Activated B cell treated with CpG ODN at 0.5 μM for 24 hours (primary cell): ENCODE data around the gene SLC2A11. TPM values are rescaled to one million over a fixed set of nuclear protein-coding genes. Genes with fewer than 3 reads are reported as not detected.
A peak's percentile ranks its signal among the peaks of the same experiment; 100 is the strongest.

Experiments used
- ATAC-seq: fragments of 200-7000 bp; cut with Tn5 transposase; one replicate; pipeline ENCODE4 v1.10.0; 2021; ENCODE audit warnings: low read depth, mild to moderate bottlenecking, moderate library complexity
- CTCF ChIA-PET: fragments of 350-600 bp; sonication (Branson Sonifier 250); formaldehyde crosslinking; loops from one replicate; lab custom pipeline; 2021; ENCODE audit warnings: antibody characterized with exemption; lab: Charles Lee
- POLR2A ChIA-PET: fragments of 350-600 bp; sonication (Branson Sonifier 250); formaldehyde crosslinking; loops from one replicate; lab custom pipeline; 2021; ENCODE audit warnings: antibody characterized with exemption; lab: Charles Lee
- DNase-seq: peaks from one replicate; pipeline ENCODE4 v3.0.0; 2022
- H3K27ac Mint-ChIP-seq: one replicate; pipeline ENCODE4 v1.8.0; 2020; ENCODE audit warnings: mixed read lengths
- H3K27me3 Mint-ChIP-seq: one replicate; pipeline ENCODE4 v1.8.0; 2021; ENCODE audit warnings: mixed read lengths
- H3K36me3 Mint-ChIP-seq: one replicate; pipeline ENCODE4 v1.8.0; 2021; ENCODE audit warnings: low read depth, mixed read lengths
- H3K4me1 Mint-ChIP-seq: one replicate; pipeline ENCODE4 v1.8.0; 2021; ENCODE audit warnings: mixed read lengths
- H3K4me3 Mint-ChIP-seq: one replicate; pipeline ENCODE4 v1.8.0; 2020; ENCODE audit warnings: mild to moderate bottlenecking, mixed read lengths
- H3K9me3 Mint-ChIP-seq: one replicate; pipeline ENCODE4 v1.8.0; 2020; ENCODE audit warnings: mixed read lengths
- intact Hi-C: fragments of 100-400 bp; cut with micrococcal nuclease; formaldehyde crosslinking; loops from one replicate; pipeline ENCODE4 v1.15.1; 2024
- total RNA-seq: library from RNA; stranded (reverse); gene quantifications from 2 replicates; pipeline ENCODE4 v1.2.3, GENCODE V29; 2022
- TF ChIP-seq, protein P1 (sequence below): fragments of 200-600 bp; IDR thresholded peaks from one replicate; pipeline ENCODE4 v1.8.0; 2022; ENCODE audit warnings: antibody characterized with exemption, mild to moderate bottlenecking

Gene SLC2A11
- total RNA-seq, 1 donor from 2014 or later = 30.2 TPM

DNA sequence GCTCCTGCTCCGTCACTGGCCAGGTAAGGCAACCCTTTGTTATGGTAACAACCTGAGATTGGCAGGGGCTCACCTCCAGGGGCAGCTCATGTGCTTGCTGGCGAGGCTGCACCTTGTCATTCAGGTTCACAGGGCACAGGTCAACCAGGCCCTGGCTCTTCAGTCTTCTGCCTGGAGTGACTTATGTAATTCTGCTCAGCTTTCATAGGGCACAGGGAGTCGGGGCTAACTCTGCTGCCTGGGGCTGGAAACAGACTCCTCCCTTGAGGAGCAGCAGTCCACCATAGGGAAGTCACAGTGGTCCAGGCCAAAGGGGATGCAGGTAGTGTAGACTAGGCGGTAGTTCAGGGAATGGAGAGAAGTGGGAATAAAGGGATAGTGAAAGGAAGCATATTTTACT is 35.0 kb downstream of the SLC2A11 start:
- ATAC-seq = no peak
- Mint-ChIP-seq H3K4me3 (peak overlapping the region; percentile 11), H3K36me3 (peaks cover 33% of the 10 kb centered on the region), H3K27me3 (no peaks in the 10 kb centered on the region), H3K4me1 (peaks cover 25% of the 10 kb centered on the region), H3K27ac (peak overlapping the region; percentile 44), H3K9me3 (no peaks in the 10 kb centered on the region)
- POLR2A ChIA-PET = interaction anchor here (1.3 to 2.7 kb wide), 3 partner anchors 9 to 118 kb away, joined by 3 to 84 read pairs (median 14); partner anchors contain the start of genes CABIN1 and SLC2A11
- DNase-seq = no peak
- intact Hi-C loops = loop anchor here (5.0 kb wide), 2 partner anchors 35 to 120 kb away; partner anchors contain the start of genes CABIN1 and SLC2A11
- TF ChIP-seq, protein P1, sequence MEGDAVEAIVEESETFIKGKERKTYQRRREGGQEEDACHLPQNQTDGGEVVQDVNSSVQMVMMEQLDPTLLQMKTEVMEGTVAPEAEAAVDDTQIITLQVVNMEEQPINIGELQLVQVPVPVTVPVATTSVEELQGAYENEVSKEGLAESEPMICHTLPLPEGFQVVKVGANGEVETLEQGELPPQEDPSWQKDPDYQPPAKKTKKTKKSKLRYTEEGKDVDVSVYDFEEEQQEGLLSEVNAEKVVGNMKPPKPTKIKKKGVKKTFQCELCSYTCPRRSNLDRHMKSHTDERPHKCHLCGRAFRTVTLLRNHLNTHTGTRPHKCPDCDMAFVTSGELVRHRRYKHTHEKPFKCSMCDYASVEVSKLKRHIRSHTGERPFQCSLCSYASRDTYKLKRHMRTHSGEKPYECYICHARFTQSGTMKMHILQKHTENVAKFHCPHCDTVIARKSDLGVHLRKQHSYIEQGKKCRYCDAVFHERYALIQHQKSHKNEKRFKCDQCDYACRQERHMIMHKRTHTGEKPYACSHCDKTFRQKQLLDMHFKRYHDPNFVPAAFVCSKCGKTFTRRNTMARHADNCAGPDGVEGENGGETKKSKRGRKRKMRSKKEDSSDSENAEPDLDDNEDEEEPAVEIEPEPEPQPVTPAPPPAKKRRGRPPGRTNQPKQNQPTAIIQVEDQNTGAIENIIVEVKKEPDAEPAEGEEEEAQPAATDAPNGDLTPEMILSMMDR = no peak
- CTCF ChIA-PET = interaction anchor here (2.0 kb wide), 1 partner anchor 32 kb away, joined by 4 read pairs; no protein-coding TSS in a partner anchor

DNA sequence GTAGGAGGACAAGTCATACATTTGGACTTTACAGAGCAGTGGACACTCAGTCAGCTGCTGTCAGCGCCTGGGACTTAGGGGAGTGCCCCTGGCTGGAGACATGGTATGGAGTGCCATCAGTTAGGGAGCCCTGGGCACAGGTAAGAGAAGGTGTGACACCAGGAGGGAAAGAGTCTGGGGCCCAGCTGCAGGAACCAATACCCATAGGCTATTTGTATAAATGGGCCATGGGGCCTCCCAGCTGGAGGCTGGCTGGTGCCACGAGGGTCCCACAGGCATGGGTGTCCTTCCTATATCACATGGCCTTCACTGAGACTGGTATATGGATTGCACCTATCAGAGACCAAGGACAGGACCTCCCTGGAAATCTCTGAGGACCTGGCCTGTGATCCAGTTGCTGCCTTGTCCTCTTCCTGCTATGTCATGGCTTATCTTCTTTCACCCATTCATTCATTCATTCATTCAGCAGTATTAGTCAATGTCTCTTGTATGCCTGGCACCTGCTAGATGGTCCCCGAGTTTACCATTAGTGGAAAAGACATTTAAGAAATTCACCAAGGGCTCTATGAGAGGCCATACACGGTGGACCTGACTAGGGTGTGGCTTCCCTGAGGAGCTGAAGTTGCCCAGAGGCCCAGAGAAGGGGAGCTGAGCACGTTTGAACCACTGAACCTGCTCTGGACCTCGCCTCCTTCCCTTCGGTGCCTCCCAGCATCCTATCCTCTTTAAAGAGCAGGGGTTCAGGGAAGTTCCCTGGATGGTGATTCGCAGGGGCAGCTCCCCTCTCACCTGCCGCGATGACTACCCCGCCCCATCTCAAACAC is 35.7 kb downstream of the SLC2A11 start:
- DNase-seq (no peak), ATAC-seq (no peak)
- Mint-ChIP-seq H3K4me1 (peaks cover 25% of the 10 kb centered on the region), H3K36me3 (peaks cover 35% of the 10 kb centered on the region), H3K9me3 (no peaks in the 10 kb centered on the region), H3K4me3 (peak overlapping the region; percentile 96), H3K27ac (peak overlapping the region; percentile 96), H3K27me3 (no peaks in the 10 kb centered on the region)
- POLR2A ChIA-PET = interaction anchor here (0.7 to 2.7 kb wide), 25 partner anchors 8 to 541 kb away, joined by 3 to 84 read pairs (median 4); partner anchors contain the start of genes CABIN1, DERL3, SLC2A11 and ZNF70
- intact Hi-C loops = loop anchor here (5.0 kb wide), 2 partner anchors 36 to 119 kb away; partner anchors contain the start of genes CABIN1 and SLC2A11
- TF ChIP-seq, protein P1 = no peak
- CTCF ChIA-PET = interaction anchor here (0.8 to 2.0 kb wide), 7 partner anchors 20 to 541 kb away, joined by 3 to 8 read pairs (median 4); partner anchors contain the start of gene SLC2A11

DNA sequence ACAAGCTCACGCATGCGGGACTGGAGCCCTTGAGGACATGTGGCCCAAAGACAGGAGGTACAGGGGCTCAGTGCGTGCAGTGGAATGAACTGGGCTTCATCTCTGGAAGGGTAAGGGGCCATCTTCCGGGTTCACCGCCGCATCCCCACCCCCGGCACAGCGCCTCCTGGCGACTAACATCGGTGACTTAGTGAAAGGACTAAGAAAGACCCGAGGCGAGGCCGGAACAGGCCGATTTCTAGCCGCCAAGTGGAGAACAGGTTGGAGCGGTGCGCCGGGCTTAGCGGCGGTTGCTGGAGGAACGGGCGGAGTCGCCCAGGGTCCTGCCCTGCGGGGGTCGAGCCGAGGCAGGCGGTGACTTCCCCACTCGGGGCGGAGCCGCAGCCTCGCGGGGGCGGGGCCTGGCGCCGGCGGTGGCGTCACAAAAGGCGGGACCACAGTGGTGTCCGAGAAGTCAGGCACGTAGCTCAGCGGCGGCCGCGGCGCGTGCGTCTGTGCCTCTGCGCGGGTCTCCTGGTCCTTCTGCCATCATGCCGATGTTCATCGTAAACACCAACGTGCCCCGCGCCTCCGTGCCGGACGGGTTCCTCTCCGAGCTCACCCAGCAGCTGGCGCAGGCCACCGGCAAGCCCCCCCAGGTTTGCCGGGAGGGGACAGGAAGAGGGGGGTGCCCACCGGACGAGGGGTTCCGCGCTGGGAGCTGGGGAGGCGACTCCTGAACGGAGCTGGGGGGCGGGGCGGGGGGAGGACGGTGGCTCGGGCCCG is 36.5 kb downstream of the SLC2A11 start, which contains the start of gene MIF:
TSS of gene MIF (plus strand) at position 439 of the 765 bp plus-strand sequence. CDS start at position 531, 92 bp downstream.
- CTCF ChIA-PET = interaction anchor here (0.6 to 2.0 kb wide), 11 partner anchors 9 to 540 kb away, joined by 3 to 8 read pairs (median 3); partner anchors contain the start of gene SLC2A11
- H3K36me3 Mint-ChIP-seq = peaks cover 41% of the 10 kb centered on the region
- POLR2A ChIA-PET = interaction anchor here (0.6 to 2.7 kb wide), 31 partner anchors 9 to 749 kb away, joined by 3 to 84 read pairs (median 4); partner anchors contain the start of genes CABIN1, DERL3, SLC2A11 and VPREB3
- no peaks in the 10 kb centered on the region for H3K27me3 Mint-ChIP-seq
- ATAC-seq = peak; percentile 88
- intact Hi-C loops = loop anchor here (1.0 to 5.0 kb wide), 6 partner anchors 20 to 126 kb away; partner anchors contain the start of genes CABIN1, DERL3 and SLC2A11
- peak within 1 kb of the TSS; percentile 96 for H3K27ac Mint-ChIP-seq
- DNase-seq = peak; percentile 100
- no peaks in the 10 kb centered on the region for H3K9me3 Mint-ChIP-seq
- TF ChIP-seq, protein P1 = peak; percentile 44
- peaks cover 25% of the 10 kb centered on the region for H3K4me1 Mint-ChIP-seq
- peak within 1 kb of the TSS; percentile 96 for H3K4me3 Mint-ChIP-seq

DNA sequence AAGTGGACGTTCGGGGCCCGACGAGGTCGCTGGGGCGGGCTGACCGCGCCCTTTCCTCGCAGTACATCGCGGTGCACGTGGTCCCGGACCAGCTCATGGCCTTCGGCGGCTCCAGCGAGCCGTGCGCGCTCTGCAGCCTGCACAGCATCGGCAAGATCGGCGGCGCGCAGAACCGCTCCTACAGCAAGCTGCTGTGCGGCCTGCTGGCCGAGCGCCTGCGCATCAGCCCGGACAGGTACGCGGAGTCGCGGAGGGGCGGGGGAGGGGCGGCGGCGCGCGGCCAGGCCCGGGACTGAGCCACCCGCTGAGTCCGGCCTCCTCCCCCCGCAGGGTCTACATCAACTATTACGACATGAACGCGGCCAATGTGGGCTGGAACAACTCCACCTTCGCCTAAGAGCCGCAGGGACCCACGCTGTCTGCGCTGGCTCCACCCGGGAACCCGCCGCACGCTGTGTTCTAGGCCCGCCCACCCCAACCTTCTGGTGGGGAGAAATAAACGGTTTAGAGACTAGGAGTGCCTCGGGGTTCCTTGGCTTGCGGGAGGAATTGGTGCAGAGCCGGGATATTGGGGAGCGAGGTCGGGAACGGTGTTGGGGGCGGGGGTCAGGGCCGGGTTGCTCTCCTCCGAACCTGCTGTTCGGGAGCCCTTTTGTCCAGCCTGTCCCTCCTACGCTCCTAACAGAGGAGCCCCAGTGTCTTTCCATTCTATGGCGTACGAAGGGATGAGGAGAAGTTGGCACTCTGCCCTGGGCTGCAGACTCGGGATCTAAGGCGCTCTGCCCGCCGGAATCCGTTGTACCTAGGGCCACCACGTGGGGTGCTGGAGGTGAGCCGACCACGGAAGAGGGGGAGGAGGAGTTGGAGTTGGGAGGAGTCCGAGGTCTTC is 37.3 kb downstream of the SLC2A11 start:
- Mint-ChIP-seq H3K27me3 (no peaks in the 10 kb centered on the region), H3K27ac (peak overlapping the region; percentile 96), H3K9me3 (no peaks in the 10 kb centered on the region), H3K4me1 (peaks cover 25% of the 10 kb centered on the region), H3K4me3 (peak overlapping the region; percentile 96), H3K36me3 (peaks cover 47% of the 10 kb centered on the region)
- POLR2A ChIA-PET = interaction anchor here (0.5 to 2.7 kb wide), 27 partner anchors 8 to 845 kb away, joined by 3 to 84 read pairs (median 4); partner anchors contain the start of genes CABIN1, DERL3, SLC2A11 and VPREB3
- intact Hi-C loops = loop anchor here (1.0 to 5.0 kb wide), 7 partner anchors 19 to 143 kb away; partner anchors contain the start of genes CABIN1, DERL3 and SLC2A11
- CTCF ChIA-PET = interaction anchor here (0.6 to 2.0 kb wide), 8 partner anchors 8 to 124 kb away, joined by 3 to 8 read pairs (median 4); partner anchors contain the start of gene SLC2A11
- peak; percentile 57 for DNase-seq
- peak; percentile 43 for ATAC-seq
- TF ChIP-seq, protein P1 = peak; percentile 37
